ENCODE data around the gene NBEAL1.
"Not testable (repeated sequence)": the region's sequence is repeated elsewhere in the genome, so short reads cannot be mapped to it uniquely, and the experiment has no call there.

NBEAL1 gene

DNA sequence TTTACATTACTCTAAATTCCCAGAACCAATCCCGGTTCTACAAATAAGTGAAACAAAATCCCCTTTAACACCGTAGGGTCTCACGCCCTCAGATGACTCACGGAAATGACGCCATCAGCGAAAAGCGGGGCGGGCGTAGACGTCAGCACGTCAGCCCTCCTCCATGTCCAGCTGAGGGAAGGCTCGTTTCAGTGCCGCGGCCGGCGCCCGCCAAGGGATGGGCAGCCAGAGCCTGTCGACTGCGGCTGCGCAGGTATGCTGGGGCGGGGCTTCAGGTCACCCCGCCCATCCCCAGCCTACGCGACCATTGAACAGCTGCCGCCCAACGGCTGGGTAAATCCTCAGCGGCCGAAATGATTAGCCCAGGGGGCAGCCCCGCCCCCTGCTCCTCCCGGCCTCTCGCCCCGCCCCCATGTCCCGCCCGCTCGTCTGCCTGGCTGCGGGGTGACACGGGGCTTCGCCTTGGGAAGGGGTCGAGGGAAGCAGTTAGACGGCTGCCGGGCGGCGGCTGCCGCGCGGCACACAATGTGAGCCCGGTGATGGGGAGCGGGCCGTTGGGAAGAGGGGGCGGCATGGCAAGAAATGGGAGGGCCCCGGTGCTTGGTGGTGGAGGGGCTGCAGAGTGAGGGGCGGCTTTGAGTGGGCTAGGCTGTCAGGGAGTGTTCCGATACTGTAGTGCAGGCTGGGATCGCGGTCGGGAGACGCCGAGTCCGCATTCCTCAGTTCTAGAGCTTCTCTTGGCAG lies at the start of gene NBEAL1:
TSS of gene NBEAL1 (plus strand) at position 420 of the 744 bp plus-strand sequence. CDS start 1,510 bp downstream, outside the sequence.
- peak; percentile 92 to 97 for DNase-seq (ENCODE audit: low spot score in 2 of 2)
- Histone ChIP-seq H3K36me3 (replicated peaks) (no peaks in the 10 kb centered on the region), H3K9me3 (no peaks in the 10 kb centered on the region), H3K27me3 (ENCODE audit: low read depth) (no peaks in the 10 kb centered on the region), H3K4me1 (peaks cover 35% of the 10 kb centered on the region), H3K4me3 (peak within 1 kb of the TSS; percentile 71)
- in situ Hi-C loops (cut with MboI; ENCODE audit: low sequenced_read_pairs), result no loop called here

DNA sequence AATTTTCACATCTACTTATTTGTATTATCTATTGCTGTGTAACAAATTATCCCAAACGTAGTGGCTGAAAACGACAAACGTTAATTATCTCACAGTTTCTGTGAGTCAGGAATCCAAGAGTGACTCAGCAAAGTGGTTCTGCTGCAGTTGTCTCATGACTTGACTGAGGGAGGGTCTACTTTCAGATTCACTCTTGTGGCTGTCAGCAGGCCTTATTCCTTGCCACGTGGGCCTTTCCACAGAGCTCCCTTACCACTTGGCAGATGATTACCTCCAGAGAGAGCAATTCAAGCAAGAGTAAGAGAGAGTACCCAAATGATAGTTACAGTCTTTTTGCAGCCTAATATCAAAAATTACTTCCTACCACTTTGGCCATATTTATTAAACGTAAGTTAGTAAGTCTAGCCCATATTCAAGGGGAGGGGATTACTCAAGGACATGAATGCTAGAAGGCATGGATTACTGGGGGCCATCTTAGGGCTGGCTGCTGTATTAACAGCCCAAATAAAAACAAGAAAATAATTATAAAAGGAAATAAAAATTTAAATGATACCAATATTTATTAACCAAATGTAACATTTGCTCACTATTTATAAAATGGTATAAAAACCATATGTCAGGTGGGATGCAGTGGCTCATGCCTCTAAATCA lies 48.7 kb upstream of the NBEAL1 start:
- no peak overlapping the region for H3K4me3 ChIP-seq
- no peak for DNase-seq (ENCODE audit: low spot score in 2 of 2)
- H3K4me1 ChIP-seq, result no peaks in the 10 kb centered on the region; the same call in 1 of the 2 replicates
- H3K27me3 ChIP-seq (ENCODE audit: low read depth), result no peaks in the 10 kb centered on the region
- in situ Hi-C loops (cut with MboI; ENCODE audit: low sequenced_read_pairs), result no loop called here
- H3K9me3 ChIP-seq, result no peaks in the 10 kb centered on the region
- H3K36me3 ChIP-seq (replicated peaks), result no peaks in the 10 kb centered on the region

DNA sequence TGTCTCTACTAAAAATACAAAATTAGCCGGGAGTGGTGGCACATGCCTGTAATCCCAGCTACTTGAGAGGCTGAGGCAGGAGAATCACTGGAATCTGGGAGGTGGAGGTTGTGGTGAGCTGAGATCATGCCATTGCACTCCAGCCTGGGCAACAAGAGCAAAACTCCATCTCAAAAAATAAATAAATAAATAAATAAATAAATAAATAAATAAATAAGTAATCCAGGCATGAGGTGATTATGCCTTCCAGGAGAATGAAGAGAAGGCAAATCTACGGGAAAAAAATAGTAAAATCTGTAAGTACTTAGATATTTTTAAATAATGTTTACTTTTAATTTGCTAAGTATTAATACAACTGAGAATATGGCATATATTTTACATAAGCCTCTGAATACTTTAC lies 45.3 kb upstream of the NBEAL1 start:
- DNase-seq (ENCODE audit: low spot score in 2 of 2); in situ Hi-C loops (cut with MboI; ENCODE audit: low sequenced_read_pairs): not testable (repeated sequence)

DNA sequence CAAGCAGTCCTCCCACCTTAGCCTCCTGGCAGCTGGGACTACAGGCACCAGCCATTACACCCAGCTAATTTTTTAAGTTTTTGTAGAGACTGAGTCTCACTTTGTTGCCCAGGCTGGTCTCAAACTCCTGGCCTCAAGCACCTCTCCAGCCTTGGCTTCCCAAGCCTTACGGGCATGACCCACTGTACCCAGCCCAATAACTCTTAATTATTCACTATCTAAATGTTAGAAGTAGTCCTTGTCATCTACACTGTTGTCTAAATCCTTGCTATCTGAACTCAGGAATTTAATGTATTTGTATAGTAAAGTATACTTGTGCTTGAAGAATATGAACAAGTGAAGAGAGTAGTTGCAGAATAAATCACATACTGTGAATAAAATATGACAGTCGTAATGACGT lies 37.9 kb upstream of the NBEAL1 start:
- Histone ChIP-seq H3K4me1 (no peaks in the 10 kb centered on the region), H3K27me3 (ENCODE audit: low read depth) (no peaks in the 10 kb centered on the region), H3K9me3 (no peaks in the 10 kb centered on the region; the same call in 1 of the 2 replicates), H3K36me3 (replicated peaks) (no peaks in the 10 kb centered on the region), H3K4me3 (no peak overlapping the region)
- in situ Hi-C loops (cut with MboI; ENCODE audit: low sequenced_read_pairs), result no loop called here
- DNase-seq (ENCODE audit: low spot score in 2 of 2), result no peak

More for the DNA sequence above, 45.3 kb upstream of the NBEAL1 start:
- H3K9me3 ChIP-seq; H3K27me3 ChIP-seq (ENCODE audit: low read depth); H3K4me1 ChIP-seq; H3K36me3 ChIP-seq (replicated peaks); H3K4me3 ChIP-seq: not testable (repeated sequence)

DNA sequence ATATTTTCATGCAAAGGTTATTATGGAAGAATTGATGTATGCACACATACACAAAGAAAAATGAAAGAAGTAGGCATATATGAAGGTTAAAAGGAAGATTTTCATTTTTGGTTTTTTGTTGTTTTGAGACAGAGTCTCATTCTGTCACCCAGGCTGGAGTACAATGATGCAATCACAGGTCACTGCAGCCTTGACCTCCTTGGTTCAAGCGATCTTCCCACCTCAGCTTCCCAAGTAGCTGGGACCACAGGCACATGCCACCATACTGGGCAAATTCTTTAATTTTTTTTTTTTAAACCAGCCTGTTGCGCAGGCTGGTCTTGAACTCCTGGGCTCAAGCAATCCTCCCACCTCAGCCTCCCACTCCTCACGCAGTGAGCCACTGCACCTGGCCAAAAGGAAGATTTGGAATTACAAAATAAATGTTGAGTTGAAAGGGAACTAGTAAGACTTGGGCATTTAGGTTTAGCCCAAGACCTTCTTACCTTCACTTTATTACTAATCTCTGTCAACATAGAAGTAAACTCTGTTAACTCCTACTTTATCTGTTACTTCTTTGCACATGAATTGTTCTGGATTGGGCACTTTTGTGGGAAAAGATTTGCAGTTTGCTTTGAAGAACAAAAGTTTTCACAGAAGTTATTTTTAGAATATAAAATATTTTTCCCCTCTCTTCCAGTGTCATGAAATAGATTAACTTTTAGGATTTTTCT lies 31.7 kb upstream of the NBEAL1 start:
- Histone ChIP-seq H3K36me3 (replicated peaks) (no peaks in the 10 kb centered on the region), H3K9me3 (no peaks in the 10 kb centered on the region; the same call in 1 of the 2 replicates), H3K4me1 (no peaks in the 10 kb centered on the region), H3K4me3 (no peak overlapping the region), H3K27me3 (ENCODE audit: low read depth) (no peaks in the 10 kb centered on the region)
- in situ Hi-C loops (cut with MboI; ENCODE audit: low sequenced_read_pairs), result no loop called here
- DNase-seq (ENCODE audit: low spot score in 2 of 2), result no peak

DNA sequence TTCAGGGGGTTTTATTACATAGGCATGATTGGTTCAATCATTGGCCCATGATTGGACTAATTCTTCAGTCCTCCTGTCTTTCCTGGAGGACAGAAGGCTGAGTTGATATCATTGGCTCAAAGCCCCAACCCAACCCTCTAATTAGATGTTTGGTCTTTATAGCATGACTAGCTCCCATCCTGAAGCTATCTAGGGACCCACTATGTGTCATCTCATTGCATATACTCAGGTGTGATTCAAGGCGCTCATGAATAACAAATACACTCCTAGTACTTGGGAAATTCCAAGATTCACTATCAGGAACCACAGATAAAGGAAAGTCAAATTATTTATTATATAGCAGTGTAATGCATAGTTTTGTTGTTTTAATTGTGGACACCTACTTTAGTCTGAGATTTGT lies 24.9 kb upstream of the NBEAL1 start:
- no peak for DNase-seq (ENCODE audit: low spot score in 2 of 2)
- Histone ChIP-seq H3K36me3 (replicated peaks) (no peaks in the 10 kb centered on the region), H3K27me3 (ENCODE audit: low read depth) (no peaks in the 10 kb centered on the region), H3K4me3 (no peak overlapping the region), H3K4me1 (no peaks in the 10 kb centered on the region), H3K9me3 (no peaks in the 10 kb centered on the region)
- in situ Hi-C loops (cut with MboI; ENCODE audit: low sequenced_read_pairs), result no loop called here

DNA sequence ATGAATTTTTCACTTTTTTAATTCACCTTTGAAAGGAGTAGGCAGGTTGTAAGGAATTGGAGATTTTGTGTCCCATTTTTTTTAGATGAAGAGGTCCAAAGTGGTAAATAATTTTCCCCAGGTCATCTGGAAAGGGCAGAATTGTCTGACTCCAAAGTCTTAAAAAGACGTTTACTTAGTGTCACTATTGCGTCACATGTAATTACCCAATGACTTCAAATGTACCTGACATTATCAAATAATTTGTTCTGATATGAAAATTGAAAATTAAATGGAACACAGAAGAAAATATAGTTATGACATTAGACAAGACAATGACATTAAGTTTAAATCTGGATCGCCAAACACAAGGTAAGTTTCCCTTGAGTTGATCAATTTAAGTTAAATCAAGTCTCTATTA lies 24.2 kb upstream of the NBEAL1 start:
- Histone ChIP-seq H3K4me1 (no peaks in the 10 kb centered on the region), H3K27me3 (ENCODE audit: low read depth) (no peaks in the 10 kb centered on the region), H3K9me3 (no peaks in the 10 kb centered on the region), H3K4me3 (no peak overlapping the region), H3K36me3 (replicated peaks) (no peaks in the 10 kb centered on the region)
- DNase-seq (ENCODE audit: low spot score in 2 of 2), result no peak
- in situ Hi-C loops (cut with MboI; ENCODE audit: low sequenced_read_pairs), result no loop called here

DNA sequence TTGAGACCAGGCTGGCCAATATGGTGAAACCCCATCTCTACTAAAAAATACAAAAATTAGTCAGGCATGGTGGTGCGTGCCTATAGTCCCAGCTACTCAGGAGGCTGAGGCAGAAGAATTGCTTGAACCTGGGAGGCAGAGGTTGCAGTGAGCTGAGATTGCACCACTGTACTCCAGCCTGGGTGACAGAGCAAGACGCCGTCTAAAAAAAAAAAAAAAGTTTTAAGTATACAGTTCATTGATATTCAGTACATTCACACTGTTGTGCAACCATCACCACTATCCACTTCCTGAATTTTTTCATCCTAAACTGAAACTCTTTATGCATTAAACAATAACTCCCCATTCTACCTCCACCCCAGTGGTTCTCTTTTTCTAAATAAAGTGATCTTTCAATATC lies 17.6 kb upstream of the NBEAL1 start:
- in situ Hi-C loops (cut with MboI; ENCODE audit: low sequenced_read_pairs); DNase-seq (ENCODE audit: low spot score in 2 of 2); H3K4me3 ChIP-seq; H3K36me3 ChIP-seq (replicated peaks); H3K4me1 ChIP-seq; H3K9me3 ChIP-seq; H3K27me3 ChIP-seq (ENCODE audit: low read depth): not testable (repeated sequence)

DNA sequence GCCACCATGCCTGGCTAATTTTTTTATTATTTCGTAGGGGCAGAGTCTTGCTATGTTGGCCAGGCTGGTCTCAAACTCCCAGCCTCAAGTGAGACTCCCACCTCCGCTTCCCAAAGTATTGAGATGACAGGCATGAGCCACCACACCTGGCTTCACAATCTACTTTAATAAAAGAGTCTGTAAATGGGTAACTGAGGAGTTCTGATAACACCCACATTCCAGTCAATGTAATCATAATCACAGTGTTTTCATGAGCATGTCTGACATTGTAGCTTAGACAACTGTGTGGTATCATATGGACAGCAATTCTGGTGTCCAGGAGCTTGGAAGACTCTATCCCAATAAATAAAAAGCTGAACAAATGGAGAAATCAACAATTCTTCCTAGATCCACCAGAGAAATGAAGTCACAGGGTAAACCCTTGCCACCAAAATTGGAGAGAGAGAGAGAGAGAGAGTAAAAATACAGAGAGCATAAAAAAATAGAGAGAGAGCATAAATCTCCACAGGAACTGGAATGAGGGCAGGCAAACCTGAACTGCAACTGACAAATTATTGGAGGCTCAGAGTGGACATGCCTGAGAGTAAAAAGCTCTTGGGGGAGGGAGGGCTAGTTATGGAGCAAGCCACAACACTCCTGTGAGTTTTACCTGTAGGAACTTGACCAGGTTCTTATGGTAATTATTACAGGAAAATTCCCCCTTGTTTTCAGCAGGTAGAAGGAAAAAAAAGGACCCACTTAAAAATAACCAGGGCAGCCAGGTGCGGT lies 12.4 kb upstream of the NBEAL1 start:
- H3K27me3 ChIP-seq (ENCODE audit: low read depth), result no peaks in the 10 kb centered on the region
- no peak overlapping the region for H3K4me3 ChIP-seq
- DNase-seq (ENCODE audit: low spot score in 2 of 2), result no peak
- in situ Hi-C loops (cut with MboI; ENCODE audit: low sequenced_read_pairs), result no loop called here
- H3K9me3 ChIP-seq, result no peaks in the 10 kb centered on the region
- H3K4me1 ChIP-seq, result no peaks in the 10 kb centered on the region
- no peaks in the 10 kb centered on the region for H3K36me3 ChIP-seq (replicated peaks)

DNA sequence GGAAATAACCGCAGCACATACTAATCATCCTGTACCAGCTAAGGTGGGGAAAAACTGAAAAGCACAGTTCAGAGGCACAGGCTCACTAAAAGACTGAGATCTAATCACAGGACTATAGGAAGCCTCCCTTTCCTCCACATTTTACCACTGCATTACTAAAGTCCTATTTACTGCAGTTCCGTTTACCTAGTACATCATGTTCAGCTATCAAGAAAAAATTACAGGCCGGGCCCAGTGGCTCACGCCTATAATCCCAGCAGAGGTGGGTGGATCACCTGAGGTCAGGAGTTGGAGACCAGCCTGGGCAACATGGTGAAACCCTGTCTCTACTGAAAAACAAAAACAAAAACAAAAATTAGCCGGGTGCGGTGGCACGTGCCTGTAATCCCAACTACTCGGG lies 11.0 kb upstream of the NBEAL1 start:
- no peaks in the 10 kb centered on the region for H3K36me3 ChIP-seq (replicated peaks)
- no peaks in the 10 kb centered on the region for H3K27me3 ChIP-seq (ENCODE audit: low read depth)
- no peak overlapping the region for H3K4me3 ChIP-seq
- in situ Hi-C loops (cut with MboI; ENCODE audit: low sequenced_read_pairs), result no loop called here
- H3K9me3 ChIP-seq, result no peaks in the 10 kb centered on the region
- H3K4me1 ChIP-seq, result no peaks in the 10 kb centered on the region
- no peak for DNase-seq (ENCODE audit: low spot score in 2 of 2)

DNA sequence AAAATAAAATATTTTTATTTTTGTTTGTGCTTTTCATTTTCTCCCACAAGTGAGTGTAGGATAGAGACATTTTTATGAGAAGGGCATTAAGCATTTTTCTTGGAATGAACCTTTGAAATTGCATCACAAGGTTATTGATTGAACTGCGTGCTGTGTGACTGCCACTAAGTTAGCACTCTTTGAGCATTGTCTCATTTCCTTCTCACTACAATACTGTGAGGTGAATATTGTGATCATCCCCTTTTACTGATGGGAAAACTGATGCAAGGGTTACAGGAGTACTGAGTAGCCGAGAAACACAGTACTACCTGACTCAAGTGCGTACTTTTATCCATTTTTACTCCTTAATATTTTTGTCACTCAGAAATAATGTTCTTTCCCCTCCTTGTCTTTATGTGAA lies 2.0 kb downstream of the NBEAL1 start:
- DNase-seq (ENCODE audit: low spot score in 2 of 2), result no peak
- Histone ChIP-seq H3K27me3 (ENCODE audit: low read depth) (no peaks in the 10 kb centered on the region), H3K9me3 (no peaks in the 10 kb centered on the region), H3K4me1 (peaks cover 35% of the 10 kb centered on the region), H3K4me3 (no peak overlapping the region; the same call in 1 of the 2 replicates), H3K36me3 (replicated peaks) (no peaks in the 10 kb centered on the region)
- in situ Hi-C loops (cut with MboI; ENCODE audit: low sequenced_read_pairs), result no loop called here

DNA sequence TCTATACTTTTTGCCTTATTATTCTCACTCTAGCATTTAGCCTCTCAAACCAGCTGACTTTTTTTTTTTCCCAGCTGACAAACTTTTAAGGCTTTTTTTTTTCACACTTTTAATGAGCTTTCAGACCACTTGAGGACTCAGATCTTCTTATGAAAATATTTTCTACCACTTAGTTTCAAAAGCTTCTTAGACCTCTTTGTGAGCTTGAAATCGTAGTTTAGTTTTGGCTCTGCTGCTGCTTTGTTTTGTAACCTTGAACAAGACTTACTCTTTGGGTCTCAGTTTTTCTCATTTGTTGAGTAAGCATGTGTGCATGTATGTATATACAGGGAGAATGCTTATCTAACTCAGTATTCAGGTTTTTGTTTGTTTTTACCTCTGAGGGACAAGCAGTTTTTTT lies 3.5 kb downstream of the NBEAL1 start:
- DNase-seq (ENCODE audit: low spot score in 2 of 2), result peak in 1 of 2 experiments; percentile 37
- H3K9me3 ChIP-seq, result no peaks in the 10 kb centered on the region
- H3K27me3 ChIP-seq (ENCODE audit: low read depth), result no peaks in the 10 kb centered on the region
- H3K36me3 ChIP-seq (replicated peaks), result no peaks in the 10 kb centered on the region
- H3K4me1 ChIP-seq, result peaks cover 35% of the 10 kb centered on the region
- H3K4me3 ChIP-seq, result no peak overlapping the region
- in situ Hi-C loops (cut with MboI; ENCODE audit: low sequenced_read_pairs), result no loop called here

DNA sequence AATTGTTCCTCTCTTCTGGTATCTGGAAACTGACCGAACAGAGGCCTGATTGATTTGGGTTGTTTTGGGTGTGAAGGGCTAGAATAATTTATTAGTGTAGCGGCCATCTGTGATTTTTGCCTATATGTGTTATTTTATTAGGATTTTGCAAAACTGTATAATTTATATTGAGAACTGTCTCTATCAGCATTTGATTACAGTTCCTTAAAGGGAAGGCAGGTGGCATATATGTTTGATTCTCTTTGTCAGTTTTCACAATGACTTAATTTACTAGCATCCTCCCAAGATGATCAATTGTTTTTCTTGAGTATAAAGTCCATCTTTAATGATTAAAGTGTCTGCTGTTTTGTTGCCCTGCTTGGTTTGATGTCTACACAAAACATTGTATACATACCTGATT lies 4.5 kb downstream of the NBEAL1 start:
- H3K9me3 ChIP-seq, result no peaks in the 10 kb centered on the region
- peaks cover 32% of the 10 kb centered on the region for H3K4me1 ChIP-seq
- H3K4me3 ChIP-seq, result no peak overlapping the region

More for the DNA sequence above, 4.5 kb downstream of the NBEAL1 start:
- H3K27me3 ChIP-seq (ENCODE audit: low read depth), result no peaks in the 10 kb centered on the region
- DNase-seq (ENCODE audit: low spot score in 2 of 2), result no peak
- H3K36me3 ChIP-seq (replicated peaks), result no peaks in the 10 kb centered on the region
- in situ Hi-C loops (cut with MboI; ENCODE audit: low sequenced_read_pairs), result no loop called here
